ENCODE measurements around the gene ITGB8.

Gene ITGB8

DNA sequence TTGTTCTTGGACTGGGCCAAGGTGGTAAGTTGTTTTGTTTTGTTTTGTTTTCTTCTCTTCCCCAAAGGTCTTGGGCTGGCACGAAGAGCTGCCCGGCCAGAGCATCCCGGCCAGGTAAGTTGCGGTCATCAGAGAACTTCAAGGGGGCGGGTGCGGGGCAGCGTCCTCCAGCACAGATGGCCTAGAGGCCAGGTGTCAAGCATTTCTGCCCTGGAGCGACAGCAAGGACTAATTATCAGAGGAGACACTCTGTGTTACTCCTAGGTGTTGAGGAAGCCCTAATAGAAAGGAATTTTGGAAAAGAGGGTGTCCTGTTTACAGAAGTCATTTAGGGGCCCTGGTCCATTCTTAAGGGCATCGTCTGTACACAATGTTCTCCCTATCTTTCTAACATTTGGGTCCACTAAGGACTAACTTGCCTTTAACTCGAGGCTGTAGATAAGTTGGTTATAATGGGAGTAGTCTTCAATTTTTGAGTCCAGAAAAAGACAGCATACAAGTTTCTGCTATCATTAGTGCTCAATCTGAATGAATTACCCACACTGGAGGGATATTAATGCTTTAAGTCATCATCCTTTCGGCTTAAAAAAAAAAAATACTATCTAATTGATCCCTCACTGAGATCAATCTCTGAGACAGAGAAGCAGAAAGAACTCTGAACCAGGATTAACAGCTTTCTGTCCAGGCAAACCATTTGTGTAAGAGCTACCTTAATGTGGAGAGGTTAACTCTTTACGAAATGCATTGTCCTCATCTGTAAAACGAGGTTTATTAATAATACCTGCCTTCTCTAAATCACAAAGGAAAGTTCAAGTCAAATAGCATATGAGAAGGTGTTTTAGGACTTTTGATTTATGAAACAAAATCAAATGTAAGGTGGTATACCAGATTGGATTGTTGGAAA lies 1.5 kb downstream of the ITGB8 start:
- no peak overlapping the region for H3K4me3 ChIP-seq
- peaks cover 10% of the 10 kb centered on the region for H3K4me1 ChIP-seq
- no peaks in the 10 kb centered on the region for H3K36me3 ChIP-seq (replicated peaks)
- no peaks in the 10 kb centered on the region for H3K9me3 ChIP-seq
- no peaks in the 10 kb centered on the region for H3K27me3 ChIP-seq (ENCODE audit: low read depth)
- no peak for DNase-seq (ENCODE audit: low spot score in 2 of 2)
- in situ Hi-C loops (cut with MboI; ENCODE audit: low sequenced_read_pairs): no loop called here

DNA sequence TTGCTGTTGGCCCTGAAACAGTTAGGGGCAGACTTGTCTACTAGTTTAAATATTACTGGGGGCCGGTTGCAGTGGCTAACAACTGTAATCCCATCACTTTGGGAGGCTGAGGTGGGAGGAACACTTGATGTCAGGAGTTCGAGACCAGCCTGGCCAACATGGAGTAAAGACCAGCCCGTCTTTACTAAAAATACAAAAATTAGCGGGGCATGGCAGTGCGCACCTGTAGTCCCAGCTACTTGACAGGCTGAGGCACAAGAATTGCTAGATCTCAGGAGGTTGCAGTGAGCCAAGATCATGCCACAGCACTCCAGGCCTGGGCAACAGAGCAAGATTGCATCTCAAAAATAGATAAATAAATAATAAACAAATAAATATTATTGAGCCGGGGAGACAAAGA lies 7.6 kb downstream of the ITGB8 start:
- peaks cover 14% of the 10 kb centered on the region for H3K4me1 ChIP-seq
- no peak for DNase-seq (ENCODE audit: low spot score in 2 of 2)
- in situ Hi-C loops (cut with MboI; ENCODE audit: low sequenced_read_pairs): no loop called here

DNA sequence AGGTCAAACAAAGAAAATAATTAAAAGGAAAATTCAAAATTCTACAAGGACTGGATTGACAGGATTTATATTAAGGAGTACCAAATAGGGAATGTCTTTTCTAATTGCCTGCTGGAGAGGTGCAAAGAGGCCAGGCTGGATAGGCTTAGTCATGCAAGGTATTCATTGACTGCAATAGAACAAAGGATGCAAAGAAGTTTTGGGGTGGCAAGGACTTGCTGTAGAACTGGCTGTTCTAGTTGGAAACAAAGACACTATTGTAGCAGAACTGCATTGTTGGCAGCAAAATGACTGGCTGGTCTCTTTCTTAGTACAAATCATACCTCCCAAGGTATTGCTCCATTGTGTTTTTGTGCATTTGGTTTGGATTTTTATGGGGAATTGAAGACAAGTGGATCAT lies 10.1 kb downstream of the ITGB8 start:
- Histone ChIP-seq H3K27me3 (ENCODE audit: low read depth) (no peaks in the 10 kb centered on the region), H3K9me3 (no peaks in the 10 kb centered on the region), H3K36me3 (replicated peaks) (no peaks in the 10 kb centered on the region), H3K4me1 (peaks cover 13% of the 10 kb centered on the region), H3K4me3 (no peak overlapping the region)
- DNase-seq (ENCODE audit: low spot score in 2 of 2): peak; percentile 56 to 72
- in situ Hi-C loops (cut with MboI; ENCODE audit: low sequenced_read_pairs): no loop called here

More for the DNA sequence above, 7.6 kb downstream of the ITGB8 start:
- H3K36me3 ChIP-seq (replicated peaks): no peaks in the 10 kb centered on the region
- no peaks in the 10 kb centered on the region for H3K9me3 ChIP-seq
- no peaks in the 10 kb centered on the region for H3K27me3 ChIP-seq (ENCODE audit: low read depth)
- no peak overlapping the region for H3K4me3 ChIP-seq

DNA sequence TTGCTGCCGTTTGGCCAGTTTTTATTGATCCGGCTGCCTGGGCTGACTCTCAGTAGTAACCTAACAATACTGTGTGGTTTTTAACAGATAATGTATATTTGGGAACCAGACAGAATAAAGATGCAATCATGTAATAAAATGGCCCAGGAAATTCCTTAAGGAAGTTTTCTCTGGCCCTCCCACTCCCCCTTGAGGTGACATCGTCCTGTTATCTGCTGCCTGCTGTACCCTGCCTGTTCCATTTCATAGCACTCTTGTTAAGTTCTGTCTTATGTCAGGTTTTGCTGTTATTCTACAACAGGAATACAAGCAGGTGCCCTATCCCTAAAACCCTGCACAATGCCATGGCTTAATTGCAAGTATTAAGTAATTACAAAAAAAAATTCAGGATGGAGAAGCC lies 12.5 kb downstream of the ITGB8 start:
- in situ Hi-C loops (cut with MboI; ENCODE audit: low sequenced_read_pairs): no loop called here
- peaks cover 13% of the 10 kb centered on the region for H3K4me1 ChIP-seq
- H3K9me3 ChIP-seq: no peaks in the 10 kb centered on the region
- no peaks in the 10 kb centered on the region for H3K36me3 ChIP-seq (replicated peaks)
- no peak overlapping the region for H3K4me3 ChIP-seq
- no peaks in the 10 kb centered on the region for H3K27me3 ChIP-seq (ENCODE audit: low read depth)
- DNase-seq (ENCODE audit: low spot score in 2 of 2): peak in 1 of 2 experiments; percentile 18

DNA sequence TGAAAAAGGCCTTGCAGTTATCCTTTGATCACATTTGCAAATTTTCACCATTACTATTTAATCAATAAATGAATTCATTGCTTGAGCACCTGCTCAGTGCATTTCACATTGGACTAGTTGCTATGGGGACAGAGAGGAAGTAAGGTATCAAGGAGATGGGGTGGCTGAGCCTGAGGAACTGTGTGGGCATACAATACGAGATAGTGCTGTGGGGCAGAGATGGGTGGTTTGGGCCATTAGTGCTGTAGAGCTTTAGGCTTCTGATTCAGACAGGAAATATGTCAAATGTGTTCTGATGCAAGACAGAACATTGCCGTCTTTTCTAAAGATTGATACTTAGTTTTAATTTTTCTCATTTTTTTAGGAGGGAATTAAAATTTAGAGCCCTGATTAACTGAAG lies 13.2 kb downstream of the ITGB8 start:
- Histone ChIP-seq H3K4me3 (no peak overlapping the region), H3K27me3 (ENCODE audit: low read depth) (no peaks in the 10 kb centered on the region), H3K4me1 (peaks cover 13% of the 10 kb centered on the region), H3K9me3 (no peaks in the 10 kb centered on the region), H3K36me3 (replicated peaks) (no peaks in the 10 kb centered on the region)
- in situ Hi-C loops (cut with MboI; ENCODE audit: low sequenced_read_pairs): no loop called here
- no peak for DNase-seq (ENCODE audit: low spot score in 2 of 2)

DNA sequence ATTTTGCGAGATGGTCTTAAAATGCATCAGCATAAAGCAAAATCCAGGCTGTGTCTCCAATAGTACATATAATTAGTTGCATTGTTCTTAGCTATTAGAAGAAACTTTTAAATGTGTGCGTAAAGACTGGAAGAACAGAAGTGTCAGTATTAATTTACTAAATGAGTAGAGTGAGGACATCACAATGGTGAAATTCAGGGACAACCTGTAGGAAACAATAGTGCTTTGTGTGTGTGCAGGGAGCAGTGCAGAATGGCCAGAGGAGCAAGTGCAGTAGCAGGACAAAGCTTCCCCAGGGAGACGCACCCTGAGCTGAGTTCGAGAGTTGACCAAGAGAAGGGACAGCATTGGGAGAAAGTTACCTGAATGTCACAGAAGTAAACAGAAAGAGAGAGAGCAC lies 13.7 kb downstream of the ITGB8 start:
- no peak overlapping the region for H3K4me3 ChIP-seq
- no peaks in the 10 kb centered on the region for H3K27me3 ChIP-seq (ENCODE audit: low read depth)
- DNase-seq (ENCODE audit: low spot score in 2 of 2): no peak
- H3K9me3 ChIP-seq: no peaks in the 10 kb centered on the region
- in situ Hi-C loops (cut with MboI; ENCODE audit: low sequenced_read_pairs): no loop called here
- no peaks in the 10 kb centered on the region for H3K36me3 ChIP-seq (replicated peaks)
- peaks cover 13% of the 10 kb centered on the region for H3K4me1 ChIP-seq

DNA sequence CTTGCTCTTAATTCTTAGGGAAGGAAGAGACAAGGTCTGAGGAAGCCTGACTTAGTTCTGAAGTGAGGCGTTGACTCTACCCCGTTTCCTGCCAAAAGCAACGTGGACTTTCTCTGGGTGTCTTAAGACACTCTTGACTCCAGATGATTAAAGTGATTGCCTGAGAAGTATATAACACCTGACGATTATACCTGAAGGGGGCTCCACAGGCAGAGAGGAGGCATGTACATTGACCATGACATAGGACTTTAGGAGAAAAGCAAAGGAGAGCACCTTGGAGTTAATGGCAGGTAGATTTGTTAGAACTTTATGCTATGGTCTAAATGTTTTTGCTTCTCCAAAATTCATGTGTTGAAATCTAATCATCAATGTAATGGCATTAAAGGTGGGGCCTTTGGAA lies 15.9 kb downstream of the ITGB8 start:
- Histone ChIP-seq H3K36me3 (replicated peaks) (no peaks in the 10 kb centered on the region), H3K4me3 (no peak overlapping the region), H3K9me3 (no peaks in the 10 kb centered on the region), H3K4me1 (peaks cover 9% of the 10 kb centered on the region), H3K27me3 (ENCODE audit: low read depth) (no peaks in the 10 kb centered on the region)
- in situ Hi-C loops (cut with MboI; ENCODE audit: low sequenced_read_pairs): no loop called here
- DNase-seq (ENCODE audit: low spot score in 2 of 2): no peak

DNA sequence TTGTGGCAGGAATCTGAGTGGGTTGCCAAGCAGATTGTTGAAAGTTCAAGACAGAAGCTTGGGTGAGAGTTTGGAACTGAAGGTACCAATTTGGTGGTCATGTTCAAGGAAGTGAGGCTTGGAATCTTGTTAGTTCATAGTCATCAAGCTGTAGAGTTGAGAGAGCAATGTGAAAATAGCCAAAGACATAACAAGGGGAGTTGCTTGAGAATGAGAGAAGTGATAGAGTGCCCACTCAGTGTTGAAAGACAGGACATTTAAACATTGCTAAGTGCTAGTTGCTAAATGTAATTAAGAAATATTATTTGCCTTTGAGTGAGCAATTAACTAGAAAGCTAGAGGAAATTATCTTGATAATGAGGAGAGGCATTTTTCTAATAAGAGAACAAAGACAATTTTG lies 17.0 kb downstream of the ITGB8 start:
- no peak for DNase-seq (ENCODE audit: low spot score in 2 of 2)
- in situ Hi-C loops (cut with MboI; ENCODE audit: low sequenced_read_pairs): no loop called here
- Histone ChIP-seq H3K4me1 (peaks cover 20% of the 10 kb centered on the region), H3K4me3 (no peak overlapping the region), H3K36me3 (replicated peaks) (no peaks in the 10 kb centered on the region), H3K27me3 (ENCODE audit: low read depth) (no peaks in the 10 kb centered on the region), H3K9me3 (no peaks in the 10 kb centered on the region)

DNA sequence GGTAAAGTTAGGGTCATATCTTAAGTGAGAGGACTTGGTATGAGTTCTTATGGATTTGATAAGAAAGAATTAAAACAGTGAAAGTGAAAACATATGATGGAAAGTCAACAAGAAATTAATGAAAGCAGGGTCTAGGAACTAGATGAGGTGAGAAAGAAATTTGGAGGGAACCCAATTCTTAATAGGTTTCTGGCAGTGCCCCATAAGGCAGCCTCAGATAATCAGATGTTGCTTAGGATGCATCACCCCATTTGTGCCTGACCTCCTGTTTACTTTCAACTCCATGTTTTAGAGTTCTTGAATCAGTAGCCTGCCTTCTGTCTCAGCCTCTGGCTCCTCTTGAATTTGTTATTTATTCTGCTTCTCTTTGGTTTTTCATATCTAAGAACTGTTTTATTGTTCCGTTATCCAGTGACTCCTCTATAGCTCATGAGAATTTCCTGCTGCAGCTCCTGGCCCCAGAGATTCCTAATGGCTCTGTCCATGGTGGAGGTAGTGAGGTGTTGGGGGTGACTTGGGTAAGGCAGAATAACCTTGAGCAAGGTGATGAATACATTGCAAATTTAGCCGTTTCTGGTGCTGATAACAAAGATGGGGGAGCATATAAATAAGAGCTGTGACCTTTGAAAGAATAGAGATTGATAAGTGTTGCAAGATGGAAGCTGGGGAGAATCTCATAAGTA lies 17.6 kb downstream of the ITGB8 start:
- peaks cover 26% of the 10 kb centered on the region for H3K4me1 ChIP-seq
- H3K4me3 ChIP-seq: no peak overlapping the region
- H3K9me3 ChIP-seq: no peaks in the 10 kb centered on the region
- DNase-seq (ENCODE audit: low spot score in 2 of 2): no peak
- in situ Hi-C loops (cut with MboI; ENCODE audit: low sequenced_read_pairs): no loop called here
- H3K36me3 ChIP-seq (replicated peaks): no peaks in the 10 kb centered on the region
- no peaks in the 10 kb centered on the region for H3K27me3 ChIP-seq (ENCODE audit: low read depth)

DNA sequence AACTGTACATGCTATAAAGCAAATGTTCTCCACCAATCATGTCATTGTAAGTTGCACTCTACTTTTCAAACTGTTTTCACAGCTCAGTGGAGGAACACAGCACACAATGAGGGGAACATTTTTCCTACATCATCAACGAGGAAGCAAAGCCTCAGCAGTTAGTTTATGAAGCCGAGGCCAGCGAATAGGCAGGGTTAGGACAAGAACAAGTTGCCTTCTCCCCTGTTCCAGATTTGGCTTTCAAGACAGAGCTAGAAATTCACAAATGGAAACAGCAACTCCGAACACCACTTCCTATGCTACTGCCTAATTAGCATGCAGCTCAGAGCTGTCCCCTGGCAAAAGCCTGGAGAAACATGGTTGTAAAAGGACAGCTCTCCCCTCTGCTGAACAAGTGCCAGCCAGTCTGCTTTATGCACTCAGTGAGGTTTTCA lies 19.8 kb downstream of the ITGB8 start:
- no peaks in the 10 kb centered on the region for H3K36me3 ChIP-seq (replicated peaks)
- peaks cover 44% of the 10 kb centered on the region for H3K4me1 ChIP-seq
- H3K4me3 ChIP-seq: no peak overlapping the region
- in situ Hi-C loops (cut with MboI; ENCODE audit: low sequenced_read_pairs): no loop called here
- H3K9me3 ChIP-seq: no peaks in the 10 kb centered on the region
- no peaks in the 10 kb centered on the region for H3K27me3 ChIP-seq (ENCODE audit: low read depth)
- DNase-seq (ENCODE audit: low spot score in 2 of 2): peak in 1 of 2 experiments; percentile 14

DNA sequence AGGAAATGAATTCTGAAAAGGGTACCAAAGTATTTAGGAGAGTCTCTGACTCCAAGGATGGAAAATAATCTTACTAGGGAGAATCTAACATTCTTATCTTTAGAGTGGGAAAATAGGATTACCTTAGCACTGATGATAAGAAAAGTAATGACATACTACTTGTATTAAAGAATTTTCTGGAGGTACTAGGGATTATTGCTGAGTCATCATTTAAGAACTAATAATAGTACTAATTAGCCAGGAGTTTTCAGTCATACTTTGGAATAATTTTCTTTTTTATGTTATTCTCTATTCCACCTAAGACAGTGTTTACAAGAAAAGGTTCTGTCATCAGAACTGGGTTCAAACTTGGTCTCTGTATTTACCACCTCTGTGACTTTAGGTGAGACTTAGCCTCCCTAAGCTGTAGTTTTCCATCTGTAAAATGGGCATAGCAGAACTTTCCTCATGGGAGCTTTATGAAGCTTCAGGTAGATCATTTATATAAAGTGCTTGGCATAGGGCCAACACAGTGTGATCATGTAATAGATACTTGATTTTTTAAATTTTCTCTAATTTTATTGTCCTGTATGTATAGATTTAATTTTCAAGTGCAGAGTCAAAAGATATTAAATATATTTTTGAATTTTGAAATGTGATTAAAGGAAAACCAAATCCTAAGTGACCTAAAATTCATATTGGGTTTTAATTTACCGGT lies 20.4 kb downstream of the ITGB8 start:
- in situ Hi-C loops (cut with MboI; ENCODE audit: low sequenced_read_pairs): no loop called here
- Histone ChIP-seq H3K9me3 (no peaks in the 10 kb centered on the region), H3K27me3 (ENCODE audit: low read depth) (no peaks in the 10 kb centered on the region), H3K4me1 (peaks cover 46% of the 10 kb centered on the region), H3K4me3 (no peak overlapping the region), H3K36me3 (replicated peaks) (no peaks in the 10 kb centered on the region)
- DNase-seq (ENCODE audit: low spot score in 2 of 2): no peak

DNA sequence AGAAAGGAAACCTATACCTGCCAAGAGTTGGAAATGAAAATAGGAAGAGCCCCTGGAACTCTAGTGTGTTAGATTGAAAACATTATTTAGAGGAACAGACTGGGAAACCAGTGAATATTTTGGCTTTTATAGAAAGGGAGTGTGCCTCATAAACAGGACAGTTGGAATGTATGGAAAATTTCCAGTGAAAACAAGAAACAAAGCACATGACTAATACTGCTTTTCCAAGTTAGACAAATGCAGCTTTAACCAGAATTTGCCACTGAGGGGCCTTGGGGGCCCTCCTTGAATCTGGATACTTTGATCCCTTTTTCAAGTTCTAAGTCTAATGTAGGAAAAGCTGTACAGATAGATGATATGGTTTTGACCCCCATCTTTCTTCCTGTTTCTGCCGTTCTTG lies 21.2 kb downstream of the ITGB8 start:
- in situ Hi-C loops (cut with MboI; ENCODE audit: low sequenced_read_pairs): no loop called here
- H3K4me3 ChIP-seq: no peak overlapping the region
- DNase-seq (ENCODE audit: low spot score in 2 of 2): peak; percentile 18 to 59

DNA sequence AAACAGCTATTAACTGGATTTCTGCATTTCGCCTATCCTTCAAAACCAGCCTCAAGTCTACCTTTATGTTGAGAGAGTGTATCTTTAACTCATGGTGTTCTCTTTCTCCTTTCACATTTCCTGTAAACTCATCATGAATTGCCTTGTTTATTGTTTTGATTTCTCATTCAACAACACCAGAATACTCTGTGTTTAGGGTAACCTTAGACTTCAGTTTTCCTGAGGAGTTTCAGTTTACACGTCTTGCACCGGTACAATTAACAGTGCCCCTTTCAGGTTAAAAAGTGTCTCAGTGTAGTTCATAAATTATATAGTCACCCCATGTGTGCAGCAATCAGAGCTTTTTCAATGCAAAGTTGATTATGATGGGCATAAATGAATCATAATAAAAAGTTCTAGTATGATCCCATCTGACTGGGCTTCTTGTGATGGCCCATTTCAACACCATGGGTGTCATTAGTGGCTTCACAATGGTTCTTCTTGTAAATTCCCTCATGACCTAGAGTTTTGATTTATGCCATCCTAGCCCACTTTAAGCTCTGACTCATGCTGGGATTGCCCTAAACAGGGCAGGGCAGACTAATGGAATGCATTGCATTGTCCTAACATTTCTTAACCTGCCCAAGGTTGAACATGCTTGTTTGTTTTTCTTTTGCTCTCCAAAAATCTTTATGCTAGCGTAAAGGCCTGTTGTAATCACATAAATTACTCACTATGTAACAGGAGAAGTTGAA lies 22.0 kb downstream of the ITGB8 start:
- Histone ChIP-seq H3K9me3 (no peaks in the 10 kb centered on the region), H3K4me3 (no peak overlapping the region), H3K4me1 (peaks cover 46% of the 10 kb centered on the region), H3K36me3 (replicated peaks) (no peaks in the 10 kb centered on the region), H3K27me3 (ENCODE audit: low read depth) (no peaks in the 10 kb centered on the region)
- in situ Hi-C loops (cut with MboI; ENCODE audit: low sequenced_read_pairs): no loop called here
- peak; percentile 37 to 44 for DNase-seq (ENCODE audit: low spot score in 2 of 2)

More for the DNA sequence above, 21.2 kb downstream of the ITGB8 start:
- Histone ChIP-seq H3K27me3 (ENCODE audit: low read depth) (no peaks in the 10 kb centered on the region), H3K36me3 (replicated peaks) (no peaks in the 10 kb centered on the region), H3K4me1 (peaks cover 46% of the 10 kb centered on the region), H3K9me3 (no peaks in the 10 kb centered on the region)

Data from HAP-1 (cell line).